CD8-positive, alpha-beta memory T cell (primary cell): ENCODE results near the gene RNF17. TPM values are rescaled to one million over a fixed set of nuclear protein-coding genes. Genes with fewer than 3 reads are reported as not detected.
"Not testable (repeated sequence)": the region's sequence is repeated elsewhere in the genome, so short reads cannot be mapped to it uniquely, and the experiment has no call there.

Source experiments
- CTCF ChIA-PET: fragments of 350-600 bp; sonication (Branson Sonifier 250); formaldehyde crosslinking; loops from one replicate; lab custom pipeline; 2021; ENCODE audit warnings: antibody characterized with exemption; lab: Charles Lee
- POLR2A ChIA-PET: fragments of 350-600 bp; sonication (Branson Sonifier 250); formaldehyde crosslinking; loops from one replicate; lab custom pipeline; 2021; ENCODE audit warnings: antibody characterized with exemption; lab: Charles Lee
- DNase-seq, 5 donors: peaks; one replicate each; pipeline versions ENCODE4 v3.0.0 to v3.0.0-alpha.2; 2020 to 2022; ENCODE audit warnings: mixed read lengths in 1 of 5
- H3K27ac ChIP-seq: one replicate; pipeline ENCODE4 v1.7.0; 2013; ENCODE audit warnings: low read depth, mild to moderate bottlenecking, low read length, moderate library complexity
- H3K27me3 ChIP-seq: 2 replicates; pipeline ENCODE4 v1.7.0; 2013; ENCODE audit warnings: low read length, mild to moderate bottlenecking; ENCODE audit not compliant: insufficient read depth, poor library complexity, severe bottlenecking
- H3K36me3 ChIP-seq: 2 replicates; pipeline ENCODE4 v1.7.0; 2013; ENCODE audit warnings: mild to moderate bottlenecking, low read length, moderate library complexity; ENCODE audit not compliant: insufficient read depth
- H3K4me1 ChIP-seq: 2 replicates; pipeline ENCODE4 v1.7.0; 2013; ENCODE audit warnings: mild to moderate bottlenecking, low read length, moderate library complexity; ENCODE audit not compliant: insufficient read depth
- H3K4me3 ChIP-seq: 2 replicates; pipeline ENCODE4 v1.7.0; 2013; ENCODE audit warnings: mild to moderate bottlenecking, low read length
- H3K9me3 ChIP-seq: 2 replicates; pipeline ENCODE4 v1.7.0; 2013; ENCODE audit warnings: mild to moderate bottlenecking, low read length
- H3K27ac Mint-ChIP-seq, 8 donors: one replicate each; pipeline ENCODE4 v1.8.0; 2020 to 2021; ENCODE audit warnings: mixed read lengths in 8 of 8, mild to moderate bottlenecking in 6 of 8, inconsistent platforms in 3 of 8, moderate library complexity in 3 of 8
- H3K27me3 Mint-ChIP-seq, 2 donors: one replicate each; pipeline ENCODE4 v1.8.0; 2020 to 2021; ENCODE audit warnings: mixed read lengths in 2 of 2, mild to moderate bottlenecking in 1 of 2, moderate library complexity in 1 of 2
- H3K36me3 Mint-ChIP-seq, 3 donors: one replicate each; pipeline ENCODE4 v1.8.0; 2020 to 2021; ENCODE audit warnings: mixed read lengths in 3 of 3, inconsistent platforms in 1 of 3, mild to moderate bottlenecking in 1 of 3
- H3K4me1 Mint-ChIP-seq, 3 donors: one replicate each; pipeline ENCODE4 v1.8.0; 2020 to 2021; ENCODE audit warnings: mixed read lengths in 3 of 3, inconsistent platforms in 1 of 3, mild to moderate bottlenecking in 1 of 3
- H3K4me3 Mint-ChIP-seq, 7 donors: one replicate each; pipeline ENCODE4 v1.8.0; 2020 to 2021; ENCODE audit warnings: mixed read lengths in 7 of 7, mild to moderate bottlenecking in 6 of 7, moderate library complexity in 4 of 7, inconsistent platforms in 2 of 7
- H3K9me3 Mint-ChIP-seq, 5 donors: one replicate each; pipeline ENCODE4 v1.8.0; 2020 to 2022; ENCODE audit warnings: mixed read lengths in 5 of 5, mild to moderate bottlenecking in 3 of 5, moderate library complexity in 2 of 5, inconsistent platforms in 1 of 5
- polyA plus RNA-seq: library from polyadenylated mRNA; unstranded; fragments of 300-500 nt; fragmentation: Illumina TruSeq; gene quantifications from one replicate; pipeline ENCODE4 v1.2.3, GENCODE V29; 2021
- total RNA-seq, 2 experiments: library from RNA; stranded (reverse); gene quantifications; one replicate each; pipeline ENCODE4 v1.2.3, GENCODE V29; 2021

RNF17 gene
- total and polyA plus RNA-seq, 3 experiments from 2014 or later = not detected

GRCh38 chr13:24788538-24788937, 24.6 kb downstream of the RNF17 start:
- Histone ChIP-seq H3K4me3 (no peak overlapping the region), H3K4me1 (no peaks in the 10 kb centered on the region), H3K27ac (no peak overlapping the region), H3K36me3 (no peaks in the 10 kb centered on the region), H3K9me3 (no peaks in the 10 kb centered on the region), H3K27me3 (no peaks in the 10 kb centered on the region)
- Mint-ChIP-seq H3K4me1 (no peaks in the 10 kb centered on the region), H3K27me3 (peaks cover 5 to 64% of the 10 kb centered on the region in 2 donors), H3K4me3 (no peak overlapping the region), H3K9me3 (peaks cover 4 to 9% (median 7%) of the 10 kb centered on the region in 5 donors), H3K27ac (no peak overlapping the region), H3K36me3 (no peaks in the 10 kb centered on the region)
- no peak for DNase-seq
- CTCF ChIA-PET = no interaction called here
- POLR2A ChIA-PET = no interaction called here

- DNase-seq = no peak
- POLR2A ChIA-PET = no interaction called here
- Histone ChIP-seq H3K36me3 (no peaks in the 10 kb centered on the region), H3K27ac (no peak overlapping the region), H3K4me1 (no peaks in the 10 kb centered on the region), H3K27me3 (no peaks in the 10 kb centered on the region), H3K9me3 (no peaks in the 10 kb centered on the region), H3K4me3 (no peak overlapping the region)
- H3K27me3 Mint-ChIP-seq = peaks cover 9 to 42% of the 10 kb centered on the region in 2 donors
- H3K27ac Mint-ChIP-seq = no peak overlapping the region
- no peaks in the 10 kb centered on the region for H3K9me3 Mint-ChIP-seq
- H3K4me3 Mint-ChIP-seq = no peak overlapping the region
- H3K36me3 Mint-ChIP-seq = no peaks in the 10 kb centered on the region
- no peaks in the 10 kb centered on the region for H3K4me1 Mint-ChIP-seq
- CTCF ChIA-PET = no interaction called here
Measured at GRCh38 chr13:24802074-24802473, 38.1 kb downstream of the RNF17 start.

- no peak overlapping the region for H3K27ac ChIP-seq
- POLR2A ChIA-PET = no interaction called here
- no peaks in the 10 kb centered on the region for H3K9me3 ChIP-seq
- DNase-seq = no peak
- no peaks in the 10 kb centered on the region for H3K4me1 ChIP-seq
- Mint-ChIP-seq H3K27ac (no peak overlapping the region), H3K4me1 (no peaks in the 10 kb centered on the region), H3K36me3 (peaks cover 0 to 3% (median 3%) of the 10 kb centered on the region in 3 donors), H3K4me3 (no peak overlapping the region), H3K9me3 (peaks cover 0 to 11% (median 6%) of the 10 kb centered on the region in 5 donors), H3K27me3 (peaks cover 4 to 52% of the 10 kb centered on the region in 2 donors)
- no peak overlapping the region for H3K4me3 ChIP-seq
- CTCF ChIA-PET = no interaction called here
- H3K27me3 ChIP-seq = no peaks in the 10 kb centered on the region
- no peaks in the 10 kb centered on the region for H3K36me3 ChIP-seq
Measured at GRCh38 chr13:24821207-24821606, 57.2 kb downstream of the RNF17 start.

DNA sequence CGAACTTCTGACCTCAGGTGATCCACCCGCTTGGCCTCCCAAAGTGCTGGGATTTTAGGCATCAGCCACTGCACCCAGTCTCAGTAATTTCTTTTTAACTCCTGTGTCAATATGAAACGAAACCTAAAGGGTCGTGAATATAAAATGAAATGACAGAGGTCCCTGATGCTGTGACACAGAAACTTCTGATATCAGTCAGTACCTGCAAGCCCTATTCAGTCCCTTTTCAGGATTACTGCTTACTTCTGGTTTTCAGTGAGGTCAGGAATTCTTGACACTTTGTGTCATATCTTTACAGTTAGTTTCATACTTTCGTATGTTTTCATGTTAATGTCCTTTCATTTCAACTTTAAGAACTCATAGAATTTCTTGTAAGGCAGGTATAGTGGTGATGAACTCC, 58.7 kb downstream of the RNF17 start:
- Histone ChIP-seq H3K4me3 (no peak overlapping the region), H3K27me3 (no peaks in the 10 kb centered on the region), H3K36me3 (no peaks in the 10 kb centered on the region), H3K4me1 (no peaks in the 10 kb centered on the region), H3K9me3 (no peaks in the 10 kb centered on the region), H3K27ac (no peak overlapping the region)
- Mint-ChIP-seq H3K4me1 (no peaks in the 10 kb centered on the region), H3K36me3 (peaks cover 0 to 3% (median 2%) of the 10 kb centered on the region in 3 donors), H3K27ac (no peak overlapping the region), H3K27me3 (peaks cover 4 to 44% of the 10 kb centered on the region in 2 donors), H3K9me3 (peaks cover 0 to 11% (median 6%) of the 10 kb centered on the region in 5 donors), H3K4me3 (no peak overlapping the region)
- DNase-seq = no peak
- ChIA-PET CTCF (no interaction called here), POLR2A (no interaction called here)

GRCh38 chr13:24823122-24823710, 59.2 kb downstream of the RNF17 start:
- H3K27ac ChIP-seq, H3K36me3 Mint-ChIP-seq, POLR2A ChIA-PET, H3K4me1 Mint-ChIP-seq, DNase-seq, H3K27ac Mint-ChIP-seq, H3K9me3 ChIP-seq, H3K4me1 ChIP-seq, H3K4me3 ChIP-seq, H3K27me3 ChIP-seq, H3K36me3 ChIP-seq, CTCF ChIA-PET, H3K4me3 Mint-ChIP-seq: not testable (repeated sequence)
- H3K9me3 Mint-ChIP-seq = peaks cover 0 to 11% (median 6%) of the 10 kb centered on the region in 5 donors
- peaks cover 4 to 44% of the 10 kb centered on the region in 2 donors for H3K27me3 Mint-ChIP-seq

DNA sequence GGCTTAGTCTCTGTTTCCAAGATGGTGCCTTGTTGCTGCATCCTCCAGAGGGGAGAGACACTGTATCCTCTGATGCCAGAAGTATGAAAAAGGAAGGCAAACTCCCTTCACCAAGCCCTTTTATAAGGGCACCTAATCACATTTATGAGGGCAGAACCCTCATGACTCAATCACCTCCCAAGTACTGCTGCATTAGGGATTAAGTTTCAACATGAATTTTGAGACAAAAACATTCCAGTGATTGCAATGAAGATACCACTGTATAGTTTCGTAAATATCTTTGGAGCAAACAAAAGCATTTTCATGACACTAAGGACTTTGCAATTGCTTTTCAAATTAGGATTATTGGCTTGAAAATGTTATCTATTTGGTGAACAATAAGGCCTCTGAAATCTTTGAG, 63.8 kb downstream of the RNF17 start:
- H3K9me3 Mint-ChIP-seq = no peaks in the 10 kb centered on the region
- DNase-seq = no peak
- Histone ChIP-seq H3K27ac (no peak overlapping the region), H3K36me3 (no peaks in the 10 kb centered on the region), H3K4me1 (no peaks in the 10 kb centered on the region), H3K9me3 (no peaks in the 10 kb centered on the region), H3K27me3 (no peaks in the 10 kb centered on the region), H3K4me3 (no peak overlapping the region)
- H3K4me1 Mint-ChIP-seq = no peaks in the 10 kb centered on the region
- H3K36me3 Mint-ChIP-seq = no peaks in the 10 kb centered on the region
- peaks cover 0 to 46% of the 10 kb centered on the region in 2 donors for H3K27me3 Mint-ChIP-seq
- POLR2A ChIA-PET = no interaction called here
- H3K27ac Mint-ChIP-seq = no peak overlapping the region
- CTCF ChIA-PET = no interaction called here
- no peak overlapping the region for H3K4me3 Mint-ChIP-seq

- peaks cover 0 to 46% of the 10 kb centered on the region in 2 donors for H3K27me3 Mint-ChIP-seq
- H3K36me3 ChIP-seq = no peaks in the 10 kb centered on the region
- no peaks in the 10 kb centered on the region for H3K9me3 Mint-ChIP-seq
- no peak for DNase-seq
- CTCF ChIA-PET = no interaction called here
- H3K4me1 Mint-ChIP-seq = peaks cover 0 to 5% (median 3%) of the 10 kb centered on the region in 3 donors
- H3K27ac ChIP-seq = no peak overlapping the region
- H3K4me3 Mint-ChIP-seq = no peak overlapping the region
- no peaks in the 10 kb centered on the region for H3K36me3 Mint-ChIP-seq
- H3K27me3 ChIP-seq = no peaks in the 10 kb centered on the region
- H3K4me1 ChIP-seq = no peaks in the 10 kb centered on the region
- peak overlapping the region in 1 of 8 donors; percentile 26 for H3K27ac Mint-ChIP-seq
- no peak overlapping the region for H3K4me3 ChIP-seq
- no peaks in the 10 kb centered on the region for H3K9me3 ChIP-seq
- POLR2A ChIA-PET = no interaction called here
Measured at GRCh38 chr13:24834902-24835510, 71.0 kb downstream of the RNF17 start.

- H3K27me3 ChIP-seq, DNase-seq, H3K9me3 ChIP-seq, CTCF ChIA-PET, H3K36me3 Mint-ChIP-seq, H3K36me3 ChIP-seq, H3K4me3 Mint-ChIP-seq, H3K9me3 Mint-ChIP-seq, H3K4me1 Mint-ChIP-seq, POLR2A ChIA-PET, H3K4me3 ChIP-seq, H3K4me1 ChIP-seq, H3K27ac ChIP-seq, H3K27ac Mint-ChIP-seq: not testable (repeated sequence)
- peaks cover 0 to 41% of the 10 kb centered on the region in 2 donors for H3K27me3 Mint-ChIP-seq
Measured at GRCh38 chr13:24837528-24837927, 73.6 kb downstream of the RNF17 start.
